H1 (cell line): Measurements from ENCODE around the gene PPP1R12B. TPM values are rescaled to one million over a fixed set of nuclear protein-coding genes. Genes with fewer than 3 reads are reported as not detected.

Experiments used
- CTCF ChIA-PET: fragments of 300-600 bp; sonication (Branson Sonifier 250); formaldehyde crosslinking; loops from one replicate; lab custom pipeline; 2021; ENCODE audit not compliant: partially characterized antibody; lab: Charles Lee
- POLR2A ChIA-PET: fragments of 300-600 bp; sonication (Branson Sonifier 250); formaldehyde crosslinking; loops from one replicate; lab custom pipeline; 2021; ENCODE audit warnings: inconsistent platforms; ENCODE audit not compliant: partially characterized antibody; lab: Charles Lee
- DNase-seq, 2 experiments: peaks; one replicate each; pipeline versions ENCODE4 v3.0.0 to v3.0.0-alpha.2; 2010 to 2022; ENCODE audit warnings: low spot score in 2 of 2, low read depth in 1 of 2, mixed read lengths in 1 of 2
- FAIRE-seq: peaks from 2 replicates; lab custom pipeline; 2011; peaks lifted over from hg19 to GRCh38; lab: Jason Lieb, UNC
- H2AFZ ChIP-seq: 2 replicates; pipeline ENCODE4 v1.8.1; 2012; ENCODE audit warnings: low read length, inconsistent platforms
- H2AK5ac ChIP-seq: 2 replicates; pipeline ENCODE4 v1.6.1; 2013; ENCODE audit warnings: low read depth, low read length
- H2BK120ac ChIP-seq: replicated peaks from 2 replicates; pipeline ENCODE3; 2013; ENCODE audit warnings: low read depth, low read length, inconsistent platforms
- H2BK12ac ChIP-seq: 2 replicates; pipeline ENCODE4 v1.6.1; 2013; ENCODE audit warnings: low read depth, low read length
- H2BK15ac ChIP-seq: 2 replicates; pipeline ENCODE4 v1.6.1; 2013; ENCODE audit warnings: low read length
- H2BK20ac ChIP-seq: 2 replicates; pipeline ENCODE4 v1.6.1; 2013; ENCODE audit warnings: low read length
- H2BK5ac ChIP-seq: 2 replicates; pipeline ENCODE4 v1.6.1; 2013; ENCODE audit warnings: low read depth, low read length
- H3K14ac ChIP-seq: 2 replicates; pipeline ENCODE4 v1.6.1; 2013; ENCODE audit warnings: inconsistent platforms; ENCODE audit not compliant: insufficient read length
- H3K18ac ChIP-seq: 2 replicates; pipeline ENCODE4 v1.6.1; 2013; ENCODE audit warnings: low read length; ENCODE audit errors: extremely low read depth
- H3K23ac ChIP-seq: 2 replicates; pipeline ENCODE4 v1.6.1; 2013; ENCODE audit warnings: inconsistent platforms; ENCODE audit not compliant: insufficient read length
- H3K23me2 ChIP-seq: 2 replicates; pipeline ENCODE4 v1.6.1; 2013; ENCODE audit warnings: low read depth, low read length
- H3K27ac ChIP-seq: 2 replicates; pipeline ENCODE4 v1.6.1; 2011; ENCODE audit warnings: low read depth, low read length, inconsistent platforms
- H3K27me3 ChIP-seq, 4 experiments: replicated peaks in 1 of 4; 1 replicate in 1 of 4; 2 replicates in 3 of 4; pipeline versions ENCODE4 v1.6.1 to v1.8.1; 2011 to 2013; ENCODE audit warnings: low read length in 3 of 4, mild to moderate bottlenecking in 3 of 4, inconsistent platforms in 2 of 4, mixed read lengths in 2 of 4, moderate library complexity in 1 of 4; ENCODE audit not compliant: control insufficient read depth in 3 of 4, insufficient read depth in 3 of 4; ENCODE audit errors: extremely low read depth in 1 of 4
- H3K36me3 ChIP-seq, 4 experiments: 2 replicates each; pipeline versions ENCODE4 v1.6.1 to v1.8.1; 2011 to 2013; ENCODE audit warnings: mild to moderate bottlenecking in 4 of 4, low read length in 3 of 4, moderate library complexity in 2 of 4, control low read depth in 1 of 4, inconsistent platforms in 1 of 4; ENCODE audit not compliant: insufficient read depth in 4 of 4, control insufficient read depth in 2 of 4
- H3K4ac ChIP-seq: replicated peaks from 2 replicates; pipeline ENCODE3; 2013; ENCODE audit warnings: low read length, low read depth, mixed read lengths, inconsistent platforms; ENCODE audit not compliant: insufficient read length
- H3K4me1 ChIP-seq, 4 experiments: replicated peaks in 1 of 4; 1 replicate in 1 of 4; 2 replicates in 3 of 4; pipeline versions ENCODE4 v1.6.1 to v1.8.1; 2011 to 2013; ENCODE audit warnings: low read length in 3 of 4, inconsistent platforms in 2 of 4, mixed read lengths in 1 of 4; ENCODE audit not compliant: insufficient read depth in 4 of 4, control insufficient read depth in 3 of 4
- H3K4me2 ChIP-seq, 2 experiments: 2 replicates each; pipeline versions ENCODE4 v1.6.1 to v1.8.1; 2011 to 2013; ENCODE audit warnings: low read depth in 2 of 2, low read length in 2 of 2, control low read depth in 1 of 2, inconsistent platforms in 1 of 2, mild to moderate bottlenecking in 1 of 2; ENCODE audit not compliant: insufficient read depth in 1 of 2
- H3K4me3 ChIP-seq, 4 experiments: fragments of 200-600, 300-600 bp in 1 of 4; sonication (generic), shearing (Covaris generic), sonication (Bioruptor Twin) in 1 of 4; 2 replicates each; pipeline versions ENCODE4 v1.5.1 to v1.8.1; 2011 to 2016; ENCODE audit warnings: low read length in 4 of 4, low read depth in 3 of 4, control low read depth in 2 of 4, inconsistent platforms in 2 of 4, mild to moderate bottlenecking in 2 of 4, mixed read lengths in 1 of 4, moderate library complexity in 1 of 4; ENCODE audit not compliant: insufficient read depth in 2 of 4; ENCODE audit errors: extremely low read depth in 1 of 4
- H3K56ac ChIP-seq: replicated peaks from 2 replicates; pipeline ENCODE3; 2013; ENCODE audit warnings: low read depth, mild to moderate bottlenecking, mixed read lengths, low read length, inconsistent platforms; ENCODE audit not compliant: insufficient read length
- H3K79me1 ChIP-seq: 2 replicates; pipeline ENCODE4 v1.6.1; 2013; ENCODE audit warnings: low read depth, low read length, control low read depth
- H3K79me2 ChIP-seq, 2 experiments: 2 replicates each; pipeline versions ENCODE4 v1.6.1 to v1.8.1; 2012 to 2013; ENCODE audit warnings: low read length in 2 of 2, mild to moderate bottlenecking in 2 of 2, inconsistent platforms in 1 of 2; ENCODE audit not compliant: insufficient read depth in 2 of 2, control insufficient read depth in 1 of 2
- H3K9ac ChIP-seq, 4 experiments: replicated peaks in 1 of 4; 1 replicate in 1 of 4; 2 replicates in 3 of 4; pipeline versions ENCODE4 v1.6.1 to v1.8.1; 2011 to 2013; ENCODE audit warnings: low read depth in 3 of 4, low read length in 3 of 4, control low read depth in 2 of 4, mild to moderate bottlenecking in 2 of 4, moderate library complexity in 2 of 4, inconsistent platforms in 1 of 4; ENCODE audit errors: extremely low read depth in 1 of 4
- H3K9me3 ChIP-seq, 2 experiments: 2 replicates each; pipeline versions ENCODE4 v1.6.1 to v1.8.1; 2012 to 2013; ENCODE audit warnings: mild to moderate bottlenecking in 2 of 2, moderate library complexity in 2 of 2, control low read depth in 1 of 2, inconsistent platforms in 1 of 2, low read depth in 1 of 2, low read length in 1 of 2, mixed read lengths in 1 of 2; ENCODE audit not compliant: insufficient read depth in 2 of 2
- H4K20me1 ChIP-seq, 2 experiments: replicated peaks in 1 of 2; 2 replicates each; pipeline versions ENCODE3 to v1.8.1; 2011 to 2013; ENCODE audit warnings: inconsistent platforms in 2 of 2, low read length in 2 of 2, mild to moderate bottlenecking in 1 of 2; ENCODE audit not compliant: insufficient read depth in 2 of 2, control insufficient read depth in 1 of 2
- H4K5ac ChIP-seq: 2 replicates; pipeline ENCODE4 v1.6.1; 2013; ENCODE audit warnings: low read length, low read depth, mixed read lengths, inconsistent platforms; ENCODE audit not compliant: insufficient read length
- H4K8ac ChIP-seq: 2 replicates; pipeline ENCODE4 v1.8.0; 2013; ENCODE audit warnings: mild to moderate bottlenecking, moderate library complexity, low read length, inconsistent platforms; ENCODE audit not compliant: insufficient read depth; ENCODE audit errors: extremely low read depth
- H4K91ac ChIP-seq: replicated peaks from 2 replicates; pipeline ENCODE3; 2013; ENCODE audit warnings: low read length, mixed read lengths, inconsistent platforms; ENCODE audit not compliant: insufficient read length
- CBX8 ChIP-seq: fragments of 300-800, 300-1000 bp; sonication (generic); IDR thresholded peaks from 2 replicates; pipeline ENCODE4 v1.7.1; 2016; ENCODE audit warnings: low read depth, low read length, borderline replicate concordance
- CEBPB ChIP-seq: IDR thresholded peaks from 2 replicates; pipeline ENCODE4 v1.6.1; 2012; ENCODE audit warnings: low read depth, low read length
- EP300 ChIP-seq, 2 experiments: IDR thresholded peaks; 1 replicate in 1 of 2; 2 replicates in 1 of 2; pipeline ENCODE4 v1.6.1; 2011 to 2012; ENCODE audit warnings: low read depth in 2 of 2, low read length in 2 of 2, mild to moderate bottlenecking in 2 of 2, borderline replicate concordance in 1 of 2, inconsistent platforms in 1 of 2, moderate library complexity in 1 of 2
- HDAC2 ChIP-seq, 2 experiments: fragments of 300-600 bp in 1 of 2; sonication (generic) in 1 of 2; IDR thresholded peaks; 2 replicates each; pipeline ENCODE4 v1.6.1; 2011 to 2012; ENCODE audit warnings: low read depth in 2 of 2, low read length in 2 of 2, mild to moderate bottlenecking in 2 of 2, moderate library complexity in 2 of 2, borderline replicate concordance in 1 of 2, inconsistent platforms in 1 of 2
- NANOG ChIP-seq: IDR thresholded peaks from 2 replicates; pipeline ENCODE4 v1.6.1; 2011; ENCODE audit warnings: low read length, low read depth, mild to moderate bottlenecking, inconsistent platforms; ENCODE audit not compliant: insufficient read depth, poor library complexity, severe bottlenecking
- RFX5 ChIP-seq: IDR thresholded peaks from 2 replicates; pipeline ENCODE4 v1.6.1; 2011; ENCODE audit warnings: low read depth, low read length, improper control_type of control experiment, borderline replicate concordance
- TEAD4 ChIP-seq: IDR thresholded peaks from 2 replicates; pipeline ENCODE4 v1.6.1; 2012; ENCODE audit warnings: low read depth, low read length, inconsistent platforms, mixed read lengths
- WGBS, 2 experiments: shearing (Covaris generic) in 1 of 2; methylation state at CpG; one replicate each; pipeline versions ENCODE4 v1.1.6 to v1.1.7; 2013 to 2015; ENCODE audit warnings: low lambda C conversion rate in 2 of 2, mixed read lengths in 2 of 2, inconsistent platforms in 1 of 2, low coverage in 1 of 2, missing lambda C conversion rate in 1 of 2; ENCODE audit not compliant: insufficient replicate concordance in 2 of 2, insufficient coverage in 1 of 2, insufficient read length in 1 of 2; ENCODE audit errors: extremely low coverage in 1 of 2, missing lambda C conversion rate in 1 of 2; 5-methylcytosine and 5-hydroxymethylcytosine counted together
- polyA plus RNA-seq, 7 experiments: library from polyadenylated mRNA; depleted of rRNA in 3 of 7; stranded (reverse) in 5 of 7; unstranded in 2 of 7; fragments of >200 nt in 5 of 7; fragments of 200-250 nt in 2 of 7; gene quantifications; 1 replicate in 5 of 7; 2 replicates in 1 of 7; 4 replicates in 1 of 7; pipeline versions ENCODE4 v1.2.1 to v1.2.3, GENCODE V29; 2011 to 2013; ENCODE audit warnings: missing spikeins in 2 of 7, mixed read lengths in 2 of 7
- total RNA-seq: library from RNA; stranded (reverse); fragmentation: NEBNext Ultra II Directional; extraction: Animal tissue kit (Norgen Biotek cat#: 25700); gene quantifications from 2 replicates; pipeline ENCODE4 v1.2.1, GENCODE V29; 2021

Gene PPP1R12B
- total and polyA plus RNA-seq, 2 of the 8 experiments (the other 6 are each of a cell fraction or from before 2014, with no cell fraction given), result 7.9 to 18.7 TPM

- H3K9me3 ChIP-seq, result no peaks in the 10 kb centered on the region; a peak in 1 of 4 replicates
- H3K79me2 ChIP-seq, result no peaks in the 10 kb centered on the region
- H2BK5ac ChIP-seq, result no peak overlapping the region
- H3K23ac ChIP-seq, result no peak overlapping the region
- ChIA-PET POLR2A (no interaction called here), CTCF (interaction anchor here (1.0 to 9.3 kb wide), 9 partner anchors 14 to 108 kb away, joined by 3 to 67 read pairs (median 4); partner anchors contain the start of gene LGR6)
- no peak overlapping the region for H4K91ac ChIP-seq
- H3K18ac ChIP-seq, result no peak overlapping the region
- no peak overlapping the region for H2AK5ac ChIP-seq
- no peak overlapping the region for H3K27ac ChIP-seq
- no peak overlapping the region for H3K4me2 ChIP-seq
- H3K79me1 ChIP-seq, result no peaks in the 10 kb centered on the region
- TF ChIP-seq RFX5 (no peak), CEBPB (no peak), HDAC2 (IDR thresholded peaks at IDR 0.05; ENCODE audit: borderline replicate concordance in 1 of 2, low read depth in 2 of 2, low read length in 2 of 2) (no peak), CBX8 (no peak), TEAD4 (no peak), NANOG (no peak), EP300 (IDR thresholded peaks at IDR 0.05; ENCODE audit: borderline replicate concordance in 1 of 2, low read depth in 2 of 2, low read length in 2 of 2) (no peak)
- no peak overlapping the region for H3K14ac ChIP-seq
- no peak overlapping the region for H4K8ac ChIP-seq
- 89% methylated on average over 9 of the region's 9 CpGs; no CpG with 5 or more reads in 1 of the 2 experiments for WGBS, 2 experiments
- H3K36me3 ChIP-seq, result no peaks in the 10 kb centered on the region
- H3K9ac ChIP-seq, result no peak overlapping the region
- H2BK120ac ChIP-seq, result no peak overlapping the region
- no peak overlapping the region for H3K4me3 ChIP-seq
- H2BK15ac ChIP-seq, result no peak overlapping the region
- H3K27me3 ChIP-seq, result no peaks in the 10 kb centered on the region; a peak in 1 of 7 replicates
- no peak overlapping the region for H2BK12ac ChIP-seq
- H4K20me1 ChIP-seq, result no peaks in the 10 kb centered on the region
- FAIRE-seq, result no peak
- H3K4me1 ChIP-seq, result no peaks in the 10 kb centered on the region
- no peak overlapping the region for H3K56ac ChIP-seq
- H3K4ac ChIP-seq, result no peak overlapping the region
- H2BK20ac ChIP-seq, result no peak overlapping the region
- DNase-seq, result no peak
- no peaks in the 10 kb centered on the region for H3K23me2 ChIP-seq
- H2AFZ ChIP-seq, result no peak overlapping the region
- no peak overlapping the region for H4K5ac ChIP-seq
These were observed 46.3 kb upstream of the PPP1R12B start for GRCh38 chr1:202302166-202302565.
